Measurements from ENCODE around the gene DMXL2. TPM values are rescaled to one million over a fixed set of nuclear protein-coding genes. Genes with fewer than 3 reads are reported as not detected.
A peak's percentile ranks its signal among the peaks of the same experiment; 100 is the strongest.

DMXL2 gene
- total and polyA plus RNA-seq, 9 of the 15 experiments (the other 6 are each of a cell fraction or from before 2014, with no cell fraction given), result 9.3 to 57.7 (median 30.7) TPM

- TF ChIP-seq SMC3 (conservative IDR thresholded peaks at IDR 0.05; ENCODE audit: insufficient read depth, low read depth, low read length) (peak; percentile 93), JUND (IDR thresholded peaks at IDR 0.05; ENCODE audit: borderline replicate concordance, low read depth, low read length) (no peak), JUND (tag; IDR thresholded peaks at IDR 0.05; ENCODE audit: borderline replicate concordance, low read depth, low read length) (no peak), SP2 (IDR thresholded peaks at IDR 0.05; ENCODE audit: extremely low read depth, low read depth, low read length, poor library complexity, severe bottlenecking) (no peak), CBX8 (IDR thresholded peaks at IDR 0.05; ENCODE audit: borderline replicate concordance, extremely low read depth, low read depth, low read length, poor library complexity, severe bottlenecking) (no peak), CCAR2 (IDR thresholded peaks at IDR 0.05; ENCODE audit: low read depth, low read length) (no peak), SMARCE1 (IDR thresholded peaks at IDR 0.05) (no peak), ZNF347 (CRISPR knock-in tag; IDR thresholded peaks at IDR 0.05; ENCODE audit: low read depth) (no peak), ZNF609 (CRISPR knock-in tag; IDR thresholded peaks at IDR 0.05; ENCODE audit: borderline replicate concordance) (no peak), ATF2 (CRISPR knock-in tag; IDR thresholded peaks at IDR 0.05) (no peak), TAF15 (IDR thresholded peaks at IDR 0.05; ENCODE audit: low read depth, low read length) (no peak), ATF4 (CRISPR knock-in tag; IDR thresholded peaks at IDR 0.05) (no peak), RAD21 (CRISPR knock-in tag; conservative IDR thresholded peaks at IDR 0.05 in 1 of 2, IDR thresholded peaks at IDR 0.05 in 1 of 2) (peak; percentile 99 to 100), ELK1 (CRISPR knock-in tag; IDR thresholded peaks at IDR 0.05) (no peak), COPS2 (conservative IDR thresholded peaks at IDR 0.05) (no peak), BRF2 (IDR thresholded peaks at IDR 0.05; ENCODE audit: borderline replicate concordance, insufficient read depth, insufficient read length) (no peak)
Observed at GRCh38 chr15:51649659-51650521, 27.3 kb upstream of the DMXL2 start (continued).
